ENCODE data around the gene DEFB123. TPM values are rescaled to one million over a fixed set of nuclear protein-coding genes. Genes with fewer than 3 reads are reported as not detected.
"Not testable (repeated sequence)": the region's sequence is repeated elsewhere in the genome, so short reads cannot be mapped to it uniquely, and the experiment has no call there.

The DEFB123 gene
- total RNA-seq, 1 donor from 2014 or later: not detected

DNA sequence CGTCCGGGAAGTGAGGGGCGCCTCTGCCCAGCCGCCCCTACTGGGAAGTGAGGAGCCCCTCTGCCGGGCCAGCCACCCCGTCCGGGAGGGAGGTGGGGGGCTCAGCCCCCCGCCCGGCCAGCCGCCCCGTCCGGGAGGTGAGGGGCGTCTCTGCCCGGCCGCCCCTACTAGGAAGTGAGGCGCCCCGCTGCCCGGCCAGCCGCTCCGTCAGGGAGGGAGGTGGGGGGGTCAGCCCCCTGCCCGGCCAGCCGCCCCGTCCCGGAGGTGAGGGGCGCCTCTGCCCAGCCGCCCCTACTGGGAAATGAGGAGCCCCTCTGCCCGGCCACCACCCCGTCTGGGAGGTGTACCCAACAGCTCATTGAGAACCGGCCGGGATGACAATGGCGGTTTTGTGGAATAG lies 12.9 kb upstream of the DEFB123 start:
- H2AFZ ChIP-seq (replicated peaks); H3K9me3 Mint-ChIP-seq; H3K4me2 ChIP-seq; H3K36me3 ChIP-seq; H3K79me2 ChIP-seq (ENCODE audit: low read depth); H3K4me3 ChIP-seq; H3K9ac ChIP-seq; H3K27ac ChIP-seq; H3K36me3 Mint-ChIP-seq; H3K4me1 ChIP-seq; H3K27ac Mint-ChIP-seq; H3F3A ChIP-seq (ENCODE audit: low read depth); H3K4me1 Mint-ChIP-seq; H4K20me1 ChIP-seq (ENCODE audit: low read depth); DNase-seq (ENCODE audit: low spot score); H3K27me3 Mint-ChIP-seq (ENCODE audit: insufficient read depth, low read depth); H3K4me3 Mint-ChIP-seq; H3K27me3 ChIP-seq: not testable (repeated sequence)
- H3K9me3 ChIP-seq (ENCODE audit: low read depth): peaks cover 24% of the 10 kb centered on the region

DNA sequence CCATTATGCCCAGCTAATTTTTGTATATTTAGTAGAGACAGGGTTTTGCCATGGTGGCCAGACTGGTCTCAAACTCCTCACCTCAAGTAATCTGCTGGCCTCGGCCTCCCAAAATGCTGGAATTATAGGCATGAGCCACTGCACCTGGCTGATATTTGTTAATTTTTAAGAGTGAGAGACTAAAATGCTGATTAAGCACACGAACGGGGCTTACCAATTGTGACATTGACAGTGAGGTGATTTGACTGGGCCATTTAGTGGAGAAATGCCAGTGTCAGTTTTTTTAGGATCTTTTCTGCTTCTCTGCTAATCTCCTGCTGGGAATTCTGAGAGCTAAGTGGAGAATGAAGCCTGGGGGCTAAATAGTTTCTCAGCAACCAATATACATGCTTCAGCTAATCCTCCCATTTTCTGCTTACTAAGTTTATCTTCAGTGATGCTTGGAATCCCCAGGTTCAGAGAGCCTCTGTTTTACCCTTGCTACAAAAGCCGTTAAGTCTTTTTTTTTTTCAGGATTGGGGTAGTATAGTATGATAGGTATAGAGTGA lies 9.8 kb upstream of the DEFB123 start:
- no peak overlapping the region for H3K4me3 Mint-ChIP-seq
- H3K36me3 Mint-ChIP-seq: no peaks in the 10 kb centered on the region
- no peaks in the 10 kb centered on the region for H3K79me2 ChIP-seq (ENCODE audit: low read depth)
- no peak overlapping the region for H2AFZ ChIP-seq (replicated peaks)
- H3K9me3 Mint-ChIP-seq: peaks cover 2% of the 10 kb centered on the region
- no peak overlapping the region for H3K4me2 ChIP-seq
- no peak for TF ChIP-seq EZH2phosphoT487 (IDR thresholded peaks at IDR 0.05)
- TF ChIP-seq, protein P1, sequence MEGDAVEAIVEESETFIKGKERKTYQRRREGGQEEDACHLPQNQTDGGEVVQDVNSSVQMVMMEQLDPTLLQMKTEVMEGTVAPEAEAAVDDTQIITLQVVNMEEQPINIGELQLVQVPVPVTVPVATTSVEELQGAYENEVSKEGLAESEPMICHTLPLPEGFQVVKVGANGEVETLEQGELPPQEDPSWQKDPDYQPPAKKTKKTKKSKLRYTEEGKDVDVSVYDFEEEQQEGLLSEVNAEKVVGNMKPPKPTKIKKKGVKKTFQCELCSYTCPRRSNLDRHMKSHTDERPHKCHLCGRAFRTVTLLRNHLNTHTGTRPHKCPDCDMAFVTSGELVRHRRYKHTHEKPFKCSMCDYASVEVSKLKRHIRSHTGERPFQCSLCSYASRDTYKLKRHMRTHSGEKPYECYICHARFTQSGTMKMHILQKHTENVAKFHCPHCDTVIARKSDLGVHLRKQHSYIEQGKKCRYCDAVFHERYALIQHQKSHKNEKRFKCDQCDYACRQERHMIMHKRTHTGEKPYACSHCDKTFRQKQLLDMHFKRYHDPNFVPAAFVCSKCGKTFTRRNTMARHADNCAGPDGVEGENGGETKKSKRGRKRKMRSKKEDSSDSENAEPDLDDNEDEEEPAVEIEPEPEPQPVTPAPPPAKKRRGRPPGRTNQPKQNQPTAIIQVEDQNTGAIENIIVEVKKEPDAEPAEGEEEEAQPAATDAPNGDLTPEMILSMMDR (IDR thresholded peaks at IDR 0.05): no peak
- TF ChIP-seq EZH2 (IDR thresholded peaks at IDR 0.05): no peak
- no peak overlapping the region for H3K9ac ChIP-seq
- H3K27ac ChIP-seq: no peak overlapping the region
- H3K4me1 Mint-ChIP-seq: peaks cover 6% of the 10 kb centered on the region
- H3K4me3 ChIP-seq: no peak overlapping the region
- no peaks in the 10 kb centered on the region for H3F3A ChIP-seq (ENCODE audit: low read depth)
- H3K27me3 Mint-ChIP-seq (ENCODE audit: insufficient read depth, low read depth): peaks cover 2% of the 10 kb centered on the region
- no peaks in the 10 kb centered on the region for H3K4me1 ChIP-seq
- H4K20me1 ChIP-seq (ENCODE audit: low read depth): no peaks in the 10 kb centered on the region
- H3K27ac Mint-ChIP-seq: no peak overlapping the region
- DNase-seq (ENCODE audit: low spot score): no peak
- H3K27me3 ChIP-seq: no peaks in the 10 kb centered on the region
- H3K36me3 ChIP-seq: no peaks in the 10 kb centered on the region
- H3K9me3 ChIP-seq (ENCODE audit: low read depth): peaks cover 16% of the 10 kb centered on the region

DNA sequence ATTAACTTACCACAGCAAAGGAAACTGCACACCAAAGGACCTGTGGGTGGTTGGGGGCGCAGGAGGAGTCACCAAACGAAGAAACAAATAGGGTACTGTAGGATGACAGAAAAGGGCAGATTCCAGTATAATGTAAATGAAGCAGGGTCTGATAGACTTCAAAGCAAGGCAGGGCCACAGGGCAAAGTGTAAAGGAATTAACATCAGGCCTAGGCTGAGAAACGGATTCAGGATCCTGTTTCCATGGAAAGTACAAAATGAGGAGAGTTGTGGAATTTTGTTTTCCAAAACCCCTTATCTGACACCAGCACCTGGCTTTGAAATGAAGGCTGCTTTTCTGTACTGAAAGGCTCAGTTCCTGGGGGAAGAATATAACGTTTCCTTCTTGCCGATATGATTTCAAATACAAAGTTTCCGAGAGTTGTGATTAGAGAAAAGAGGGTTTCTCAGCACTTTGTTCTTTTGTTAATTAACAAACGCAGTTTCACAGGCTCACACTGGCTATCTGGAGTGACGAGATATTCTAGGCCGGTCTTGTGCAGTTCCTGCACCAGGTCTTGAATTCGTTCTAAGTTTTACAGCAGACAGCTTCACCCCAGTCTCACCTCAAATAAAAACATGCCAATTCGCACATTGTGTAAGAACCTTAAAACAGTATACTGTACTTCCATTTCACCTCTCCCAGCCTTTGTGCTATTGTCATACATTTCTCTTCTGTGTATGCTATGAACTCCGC lies 5.8 kb downstream of the DEFB123 start:
- Mint-ChIP-seq H3K4me3 (no peak overlapping the region), H3K27ac (no peak overlapping the region), H3K4me1 (no peaks in the 10 kb centered on the region), H3K27me3 (ENCODE audit: insufficient read depth, low read depth) (peaks cover 13% of the 10 kb centered on the region), H3K9me3 (peaks cover 8% of the 10 kb centered on the region), H3K36me3 (no peaks in the 10 kb centered on the region)
- Histone ChIP-seq H2AFZ (replicated peaks) (no peak overlapping the region), H3K4me3 (no peak overlapping the region), H3K36me3 (no peaks in the 10 kb centered on the region), H4K20me1 (ENCODE audit: low read depth) (no peaks in the 10 kb centered on the region), H3F3A (ENCODE audit: low read depth) (no peaks in the 10 kb centered on the region), H3K9ac (no peak overlapping the region), H3K79me2 (ENCODE audit: low read depth) (no peaks in the 10 kb centered on the region), H3K9me3 (ENCODE audit: low read depth) (peaks cover 7% of the 10 kb centered on the region), H3K4me2 (no peak overlapping the region), H3K27me3 (no peaks in the 10 kb centered on the region), H3K27ac (no peak overlapping the region), H3K4me1 (no peaks in the 10 kb centered on the region)
- DNase-seq (ENCODE audit: low spot score): no peak
- TF ChIP-seq EZH2phosphoT487 (IDR thresholded peaks at IDR 0.05) (no peak), EZH2 (IDR thresholded peaks at IDR 0.05) (no peak)
- TF ChIP-seq, protein P1 (IDR thresholded peaks at IDR 0.05): no peak
